SH-SY5Y (cell line): ENCODE data around the gene TAAR1.

ENCODE experiments used
- GATA2 ChIP-seq: IDR thresholded peaks from 2 replicates; pipeline ENCODE4 v1.6.1; 2011; ENCODE audit warnings: mild to moderate bottlenecking, low read depth, low read length
- GATA3 ChIP-seq: IDR thresholded peaks from 2 replicates; pipeline ENCODE4 v1.6.1; 2011; ENCODE audit warnings: low read depth, mild to moderate bottlenecking, low read length, moderate library complexity

DNA sequence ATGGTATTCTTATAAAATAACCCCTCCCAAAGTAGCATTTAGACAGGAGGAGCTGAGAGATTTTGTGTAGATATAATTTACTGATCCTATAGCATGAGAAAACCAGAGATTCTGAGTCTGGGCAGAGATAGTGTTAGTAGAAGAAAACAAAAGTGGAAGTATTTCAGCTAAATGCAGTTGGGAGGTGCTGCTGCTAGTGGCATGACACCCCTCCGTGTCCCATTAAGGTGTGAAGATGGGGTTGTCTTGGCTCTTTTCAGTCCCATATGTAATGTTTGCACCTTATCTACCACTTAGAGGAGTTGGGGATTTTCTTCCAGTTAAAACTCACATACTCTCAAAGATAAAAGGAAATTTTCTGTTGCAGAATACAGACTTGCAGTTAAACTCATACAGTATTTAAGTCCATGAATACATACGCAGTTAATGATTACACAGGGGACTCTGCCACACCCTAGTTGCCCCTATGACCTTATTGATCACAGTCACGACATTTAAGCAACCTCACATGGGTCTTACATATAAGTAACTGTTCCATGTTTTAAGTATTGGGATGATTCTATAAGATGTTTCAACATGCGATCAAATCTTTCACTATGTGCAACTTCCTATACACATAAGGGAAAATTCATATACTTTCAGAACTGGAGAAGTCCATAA is 46.4 kb downstream of the TAAR1 start:
- no peak for TF ChIP-seq GATA2
- no peak for TF ChIP-seq GATA3
